ENCODE measurements around the gene KCNK10.

Gene KCNK10

DNA sequence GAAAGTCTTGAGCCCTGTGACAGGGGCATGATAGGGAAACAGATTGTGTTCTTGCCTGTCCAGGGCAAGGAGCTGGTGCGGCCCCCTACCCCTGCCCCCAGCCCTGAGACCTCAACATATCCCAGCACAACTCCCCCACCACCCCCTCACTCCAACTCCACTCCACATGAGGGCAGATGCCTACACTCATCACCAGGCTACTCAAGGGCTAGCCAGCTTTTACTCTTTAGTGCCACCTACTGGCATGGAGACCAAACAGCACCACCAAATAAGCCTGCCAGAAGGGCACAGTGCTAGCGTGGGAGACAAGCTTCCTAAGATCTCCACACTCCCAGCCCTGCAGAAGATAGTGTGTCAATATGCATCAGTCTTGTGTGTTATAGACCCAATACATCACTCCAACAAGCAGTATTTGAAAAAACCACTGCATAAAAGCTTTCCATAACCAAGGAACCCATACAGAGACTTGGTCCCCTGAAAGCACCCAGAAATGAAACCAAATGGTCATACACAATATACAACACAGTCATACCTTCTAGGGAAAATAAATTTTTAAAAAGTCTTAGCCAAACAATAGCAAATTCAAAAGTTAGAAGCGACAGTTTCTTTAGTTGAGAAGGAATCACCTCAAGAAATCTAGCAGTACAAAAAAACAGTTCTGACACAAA lies 154.4 kb downstream of the KCNK10 start:
- DNase-seq, result peak; percentile 47

GRCh38 chr14:88168025-88168424 lies 155.0 kb downstream of the KCNK10 start:
- no peak for DNase-seq

DNA sequence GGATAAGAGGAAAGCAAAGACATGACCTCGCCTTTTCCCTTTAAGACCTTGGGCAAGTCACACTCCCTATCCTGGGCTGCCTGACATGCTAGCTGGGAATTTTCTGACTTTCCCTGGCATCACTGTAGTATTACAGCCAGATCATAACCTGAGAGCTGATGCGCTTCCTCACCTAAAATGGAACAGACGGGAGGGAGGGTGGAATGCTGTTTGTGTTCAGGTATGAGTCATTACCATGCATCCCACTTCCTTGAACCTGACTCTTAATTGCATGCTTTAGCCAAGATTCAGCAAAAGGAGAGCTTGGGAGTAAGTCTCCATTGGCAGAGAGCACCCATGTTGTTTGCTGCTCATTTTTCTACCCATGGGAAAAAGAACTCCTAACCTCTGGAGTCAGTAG lies 156.5 kb downstream of the KCNK10 start:
- peak; percentile 19 for DNase-seq

- DNase-seq, result no peak
Observed at GRCh38 chr14:88164906-88165534, 158.0 kb downstream of the KCNK10 start.

- DNase-seq, result no peak
Observed at GRCh38 chr14:88163731-88164255, 159.3 kb downstream of the KCNK10 start.

GRCh38 chr14:88156127-88156526 lies 166.9 kb downstream of the KCNK10 start:
- no peak for DNase-seq

- DNase-seq, result no peak
Observed at GRCh38 chr14:88154926-88155325, 168.1 kb downstream of the KCNK10 start.

DNA sequence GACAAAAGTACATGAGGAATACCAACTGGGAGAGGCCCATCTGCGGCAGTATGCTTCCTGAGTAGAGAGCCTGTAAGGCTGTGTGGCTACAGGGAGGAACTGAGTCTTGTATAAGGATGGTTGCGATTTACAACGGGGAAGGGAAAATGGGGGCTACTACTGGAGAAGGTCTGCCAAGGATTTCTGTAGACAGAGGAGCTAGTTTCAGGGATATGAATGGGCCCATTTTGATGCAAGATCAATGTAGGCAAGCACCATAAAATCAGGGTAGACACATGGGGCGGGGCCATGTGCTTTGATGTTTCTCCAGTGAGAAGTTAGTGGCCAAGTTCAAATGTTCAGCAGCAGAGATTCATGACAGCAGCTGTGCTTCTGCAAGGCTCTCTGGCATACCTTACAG lies 168.7 kb downstream of the KCNK10 start:
- no peak for DNase-seq

GRCh38 chr14:88146881-88147649 lies 176.0 kb downstream of the KCNK10 start:
- no peak for DNase-seq

DNA sequence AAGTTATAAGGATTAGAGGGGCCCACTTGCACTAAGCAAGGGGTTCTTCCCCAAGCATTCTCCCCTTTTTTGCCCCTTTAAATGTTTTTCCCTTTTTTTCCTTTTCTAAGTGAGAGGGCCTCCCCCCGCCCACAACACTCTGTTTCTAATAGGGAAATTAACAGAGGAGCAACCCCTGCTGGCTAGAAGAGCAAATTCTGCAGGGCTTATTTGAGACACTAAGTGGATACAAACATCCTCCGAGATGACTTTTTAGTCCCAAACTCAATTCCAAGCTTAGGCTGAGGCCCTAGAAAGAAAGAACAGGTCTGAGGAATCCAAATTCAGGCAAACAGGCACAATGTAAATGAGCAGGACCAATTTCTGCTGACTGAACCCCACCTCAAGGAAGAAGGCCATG lies 179.3 kb downstream of the KCNK10 start:
- DNase-seq, result no peak

DNA sequence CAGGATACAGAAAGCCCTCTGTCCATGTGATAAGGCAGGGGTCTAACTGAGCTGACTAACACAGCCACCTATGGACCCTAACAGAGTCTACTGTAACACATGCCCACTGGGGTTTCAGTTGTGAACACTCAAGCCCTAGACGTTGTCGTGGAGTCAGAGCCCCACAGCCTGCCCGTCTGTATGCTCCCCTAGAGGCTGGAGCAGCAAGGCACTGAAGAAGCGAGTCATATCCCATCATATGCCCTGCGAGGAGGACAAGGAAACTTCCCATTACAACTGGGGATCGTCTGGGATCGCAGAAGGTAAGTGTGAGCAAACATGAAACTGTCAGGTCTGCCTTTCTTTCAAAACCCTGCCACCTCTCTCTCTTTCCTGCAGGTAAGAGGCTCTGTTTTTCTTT lies 180.1 kb downstream of the KCNK10 start:
- DNase-seq, result no peak

GRCh38 chr14:88140874-88141273 lies 182.2 kb downstream of the KCNK10 start:
- DNase-seq, result no peak

- DNase-seq, result no peak
Observed at GRCh38 chr14:88137327-88137726, 185.7 kb downstream of the KCNK10 start.

Data from EL (cell line).